Ishikawa (cell line): ENCODE measurements around the gene CHN2.

Source experiments
- CEBPB ChIP-seq: IDR thresholded peaks from 2 replicates; pipeline ENCODE4 v1.6.1; 2012
- CREB1 ChIP-seq: IDR thresholded peaks from 2 replicates; pipeline ENCODE4 v1.6.1; 2012; ENCODE audit warnings: low read depth
- EGR1 ChIP-seq: IDR thresholded peaks from 2 replicates; pipeline ENCODE4 v1.6.1; 2012
- EP300 ChIP-seq: IDR thresholded peaks from 2 replicates; pipeline ENCODE4 v1.6.1; 2012; ENCODE audit warnings: borderline replicate concordance
- FOXM1 ChIP-seq: IDR thresholded peaks from 2 replicates; pipeline ENCODE4 v1.6.1; 2012; ENCODE audit warnings: low read depth, borderline replicate concordance
- MAX ChIP-seq: IDR thresholded peaks from 2 replicates; pipeline ENCODE4 v1.6.1; 2012
- NFIC ChIP-seq: IDR thresholded peaks from 2 replicates; pipeline ENCODE4 v1.6.1; 2012
- RAD21 ChIP-seq: IDR thresholded peaks from 2 replicates; pipeline ENCODE4 v1.6.1; 2012; ENCODE audit warnings: low read depth
- TAF1 ChIP-seq: IDR thresholded peaks from 2 replicates; pipeline ENCODE4 v1.6.1; 2012; ENCODE audit warnings: low read depth, mild to moderate bottlenecking
- TCF12 ChIP-seq: IDR thresholded peaks from 2 replicates; pipeline ENCODE4 v1.6.1; 2012; ENCODE audit warnings: low read depth
- TEAD4 ChIP-seq: IDR thresholded peaks from 2 replicates; pipeline ENCODE4 v1.6.1; 2012
- YY1 ChIP-seq: IDR thresholded peaks from 2 replicates; pipeline ENCODE4 v1.6.1; 2012; ENCODE audit warnings: low read depth
- ZBTB7A ChIP-seq: IDR thresholded peaks from 2 replicates; pipeline ENCODE4 v1.6.1; 2012; ENCODE audit warnings: low read depth
- TF ChIP-seq, protein P1 (sequence below): IDR thresholded peaks from 2 replicates; pipeline ENCODE4 v1.6.1; 2012
- TF ChIP-seq, protein P2 (sequence below): IDR thresholded peaks from 2 replicates; pipeline ENCODE4 v1.6.1; 2012; ENCODE audit warnings: low read depth, mild to moderate bottlenecking

The CHN2 gene

GRCh38 chr7:29391262-29391661, 196.7 kb downstream of the CHN2 start:
- TF ChIP-seq MAX (no peak), CEBPB (no peak), FOXM1 (no peak), TAF1 (no peak)
- TF ChIP-seq, protein P1, sequence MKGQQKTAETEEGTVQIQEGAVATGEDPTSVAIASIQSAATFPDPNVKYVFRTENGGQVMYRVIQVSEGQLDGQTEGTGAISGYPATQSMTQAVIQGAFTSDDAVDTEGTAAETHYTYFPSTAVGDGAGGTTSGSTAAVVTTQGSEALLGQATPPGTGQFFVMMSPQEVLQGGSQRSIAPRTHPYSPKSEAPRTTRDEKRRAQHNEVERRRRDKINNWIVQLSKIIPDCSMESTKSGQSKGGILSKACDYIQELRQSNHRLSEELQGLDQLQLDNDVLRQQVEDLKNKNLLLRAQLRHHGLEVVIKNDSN = no peak

- TF ChIP-seq EP300 (no peak), EGR1 (no peak), TEAD4 (no peak), ZBTB7A (no peak), CREB1 (no peak), MAX (no peak), NFIC (no peak), RAD21 (no peak), TCF12 (no peak), CEBPB (no peak), FOXM1 (no peak), TAF1 (no peak), YY1 (no peak)
- TF ChIP-seq, protein P1 = no peak
- TF ChIP-seq, protein P2, sequence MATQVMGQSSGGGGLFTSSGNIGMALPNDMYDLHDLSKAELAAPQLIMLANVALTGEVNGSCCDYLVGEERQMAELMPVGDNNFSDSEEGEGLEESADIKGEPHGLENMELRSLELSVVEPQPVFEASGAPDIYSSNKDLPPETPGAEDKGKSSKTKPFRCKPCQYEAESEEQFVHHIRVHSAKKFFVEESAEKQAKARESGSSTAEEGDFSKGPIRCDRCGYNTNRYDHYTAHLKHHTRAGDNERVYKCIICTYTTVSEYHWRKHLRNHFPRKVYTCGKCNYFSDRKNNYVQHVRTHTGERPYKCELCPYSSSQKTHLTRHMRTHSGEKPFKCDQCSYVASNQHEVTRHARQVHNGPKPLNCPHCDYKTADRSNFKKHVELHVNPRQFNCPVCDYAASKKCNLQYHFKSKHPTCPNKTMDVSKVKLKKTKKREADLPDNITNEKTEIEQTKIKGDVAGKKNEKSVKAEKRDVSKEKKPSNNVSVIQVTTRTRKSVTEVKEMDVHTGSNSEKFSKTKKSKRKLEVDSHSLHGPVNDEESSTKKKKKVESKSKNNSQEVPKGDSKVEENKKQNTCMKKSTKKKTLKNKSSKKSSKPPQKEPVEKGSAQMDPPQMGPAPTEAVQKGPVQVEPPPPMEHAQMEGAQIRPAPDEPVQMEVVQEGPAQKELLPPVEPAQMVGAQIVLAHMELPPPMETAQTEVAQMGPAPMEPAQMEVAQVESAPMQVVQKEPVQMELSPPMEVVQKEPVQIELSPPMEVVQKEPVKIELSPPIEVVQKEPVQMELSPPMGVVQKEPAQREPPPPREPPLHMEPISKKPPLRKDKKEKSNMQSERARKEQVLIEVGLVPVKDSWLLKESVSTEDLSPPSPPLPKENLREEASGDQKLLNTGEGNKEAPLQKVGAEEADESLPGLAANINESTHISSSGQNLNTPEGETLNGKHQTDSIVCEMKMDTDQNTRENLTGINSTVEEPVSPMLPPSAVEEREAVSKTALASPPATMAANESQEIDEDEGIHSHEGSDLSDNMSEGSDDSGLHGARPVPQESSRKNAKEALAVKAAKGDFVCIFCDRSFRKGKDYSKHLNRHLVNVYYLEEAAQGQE = no peak
These were observed 199.7 kb downstream of the CHN2 start for GRCh38 chr7:29394321-29394720.

DNA sequence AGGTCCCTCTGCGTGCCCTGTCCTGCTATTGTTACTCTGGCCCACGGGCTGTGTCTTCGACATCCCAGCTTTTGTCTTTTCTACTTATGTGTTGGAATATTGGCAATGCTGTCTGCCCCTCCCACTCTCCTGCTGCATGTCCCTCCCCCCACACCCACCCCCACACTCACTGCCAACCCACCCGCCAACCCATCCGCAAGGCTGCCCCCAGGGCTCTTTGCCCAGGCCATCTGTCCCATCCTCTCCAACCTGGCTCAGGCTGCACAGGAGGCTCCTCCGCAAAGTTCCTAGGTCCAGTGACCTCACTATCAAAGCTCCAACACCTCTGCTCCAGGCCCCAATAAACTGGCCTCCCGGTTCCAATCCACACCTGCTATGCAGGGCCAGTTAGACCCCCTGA, 202.0 kb downstream of the CHN2 start:
- TF ChIP-seq YY1 (no peak), EGR1 (no peak), CEBPB (no peak), EP300 (no peak), MAX (no peak), FOXM1 (no peak), TEAD4 (no peak), TAF1 (no peak)
- TF ChIP-seq, protein P1 = no peak
- TF ChIP-seq, protein P2 = no peak

DNA sequence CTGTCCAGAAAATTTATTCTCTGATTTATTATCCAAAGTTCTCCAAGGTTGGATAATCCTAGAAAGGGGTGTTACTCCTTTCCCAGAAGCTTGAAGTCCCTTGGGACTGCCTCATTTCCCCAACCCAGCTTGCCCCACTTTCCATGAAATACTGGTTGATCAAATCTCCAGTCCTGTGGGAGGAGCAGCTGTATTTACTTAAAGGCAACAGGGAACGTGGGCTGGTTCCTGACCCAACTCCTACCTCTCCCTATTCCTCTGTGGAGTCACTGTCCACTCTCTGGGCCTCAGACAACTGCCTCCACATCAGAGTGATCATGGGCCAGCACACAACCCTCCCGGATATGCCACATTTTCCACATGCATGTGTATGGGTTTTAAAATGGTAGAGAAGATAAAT, 202.8 kb downstream of the CHN2 start:
- no peak for TF ChIP-seq CEBPB

DNA sequence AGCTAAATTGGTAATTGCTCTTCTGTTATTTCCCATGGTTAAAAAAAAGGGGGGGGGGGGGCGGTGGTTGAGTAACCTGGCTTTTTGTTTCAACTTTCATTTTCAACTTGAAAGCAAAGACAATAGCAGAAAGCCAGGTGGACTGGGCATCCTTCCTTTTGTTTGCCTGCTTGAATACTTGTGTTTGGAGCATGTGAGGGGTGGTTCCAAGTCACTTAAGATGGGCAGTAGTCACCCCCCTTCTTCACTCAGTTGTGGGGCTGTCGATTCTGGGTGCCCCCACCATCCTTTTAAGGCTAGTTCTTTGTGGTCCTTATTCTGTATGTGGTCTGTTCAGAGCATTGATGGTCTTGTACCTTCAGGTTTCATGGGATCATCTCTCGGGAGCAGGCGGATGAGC, 203.4 kb downstream of the CHN2 start:
- TF ChIP-seq NFIC (no peak), ZBTB7A (no peak), EGR1 (no peak), YY1 (no peak), RAD21 (no peak), FOXM1 (no peak), MAX (no peak), CREB1 (no peak), TAF1 (no peak), TCF12 (no peak), EP300 (no peak), TEAD4 (no peak)
- TF ChIP-seq, protein P1 = no peak
- TF ChIP-seq, protein P2 = no peak
